ENCODE measurements around the gene USP32. TPM values are rescaled to one million over a fixed set of nuclear protein-coding genes. Genes with fewer than 3 reads are reported as not detected.

USP32 gene
- total and polyA plus RNA-seq, 2 donors (not counting 1 experiment from before 2014, with no cell fraction given) = 7.7 to 48.8 TPM

DNA sequence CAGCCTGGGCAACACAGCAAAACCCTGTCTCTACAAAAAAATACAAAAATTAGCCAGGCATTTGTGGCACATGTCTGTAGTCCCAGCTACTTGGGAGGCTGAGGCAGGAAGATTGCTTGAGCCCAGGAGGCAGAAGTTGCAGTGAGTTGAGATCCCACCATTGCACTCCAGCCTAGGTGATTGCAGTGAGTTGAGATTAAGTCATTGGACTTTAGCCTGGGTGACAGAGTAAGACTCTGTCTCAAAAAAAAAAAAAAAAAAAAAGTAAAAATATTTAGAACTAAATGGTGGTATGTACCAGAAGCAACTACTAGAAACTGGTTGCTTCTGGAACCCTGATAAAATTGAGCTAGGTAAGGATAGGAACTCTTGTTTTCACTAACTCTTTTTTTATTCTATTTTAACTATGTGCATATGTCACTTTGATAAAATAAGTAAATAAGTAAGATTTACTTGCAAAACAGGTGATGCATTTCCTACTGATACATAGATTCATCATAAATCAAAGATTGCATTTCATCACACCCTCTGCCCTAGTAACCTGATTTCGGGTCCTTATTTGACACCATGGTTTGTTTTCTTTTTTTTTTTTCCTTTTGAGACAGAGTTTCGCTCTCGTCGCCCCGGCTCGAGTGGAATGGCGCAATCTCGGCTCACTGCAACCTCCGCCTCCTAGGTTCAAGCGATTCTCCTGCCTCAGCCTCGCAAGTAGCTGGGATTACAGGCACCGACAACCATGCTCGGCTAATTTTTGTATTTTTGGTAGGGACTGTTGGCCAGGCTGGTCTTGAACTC lies 66.0 kb downstream of the USP32 start:
- ATAC-seq (ENCODE audit: low read depth) (no peak), DNase-seq (no peak)
- H3K9ac ChIP-seq (ENCODE audit: low read length) = no peak overlapping the region
- H2AFZ ChIP-seq (ENCODE audit: insufficient read depth, low read depth, low read length, poor library complexity, severe bottlenecking) = no peak overlapping the region
- POLR2A ChIA-PET = no interaction called here
- peaks cover 0 to 9% of the 10 kb centered on the region in 2 experiments for H3K36me3 ChIP-seq (replicated peaks in 1 of 2; ENCODE audit: control extremely low read depth in 1 of 2, control insufficient read depth in 1 of 2, extremely low read depth in 1 of 2, insufficient read depth in 2 of 2, low read length in 1 of 2)
- H3K27me3 Mint-ChIP-seq = no peaks in the 10 kb centered on the region
- H3K4me3 Mint-ChIP-seq = no peak overlapping the region
- 100% methylated on average over 11 of the region's 13 CpGs for WGBS (ENCODE audit: insufficient coverage)
- peaks cover 0 to 12% (median 6%) of the 10 kb centered on the region in 3 donors for H3K9me3 ChIP-seq (ENCODE audit: control extremely low read depth in 1 of 3, control insufficient read depth in 2 of 3, insufficient read depth in 1 of 3, low read length in 2 of 3)
- H3K4me3 ChIP-seq (ENCODE audit: control extremely low read depth in 1 of 5, extremely low read depth in 1 of 5, insufficient read depth in 1 of 5, low read depth in 2 of 5, low read length in 4 of 5) = no peak overlapping the region
- no peak overlapping the region for H3K27ac Mint-ChIP-seq
- H3K4me2 ChIP-seq (replicated peaks; ENCODE audit: low read depth, low read length, poor library complexity, severe bottlenecking) = no peak overlapping the region
- no peaks in the 10 kb centered on the region for H3K4me1 ChIP-seq (ENCODE audit: control insufficient read depth in 2 of 2, insufficient read depth in 2 of 2, low read length in 2 of 2)
- H4K20me1 ChIP-seq (ENCODE audit: control insufficient read depth, insufficient read depth, low read length, poor library complexity, severe bottlenecking) = no peaks in the 10 kb centered on the region
- H3K4me1 Mint-ChIP-seq = peaks cover 14% of the 10 kb centered on the region
- CTCF ChIA-PET = no interaction called here
- H3K27ac ChIP-seq (ENCODE audit: low read length in 2 of 2) = no peak overlapping the region
- H3K9me3 Mint-ChIP-seq (ENCODE audit: insufficient read depth) = no peaks in the 10 kb centered on the region
- peaks cover 52% of the 10 kb centered on the region for H3K79me2 ChIP-seq (ENCODE audit: control insufficient read depth, insufficient read depth, low read length)
- intact Hi-C loops (cut with micrococcal nuclease) = no loop called here
- H3K27me3 ChIP-seq (replicated peaks in 1 of 4; ENCODE audit: control extremely low read depth in 1 of 4, control insufficient read depth in 3 of 4, insufficient read depth in 4 of 4, low read length in 3 of 4) = no peaks in the 10 kb centered on the region
- TF ChIP-seq, protein P1, sequence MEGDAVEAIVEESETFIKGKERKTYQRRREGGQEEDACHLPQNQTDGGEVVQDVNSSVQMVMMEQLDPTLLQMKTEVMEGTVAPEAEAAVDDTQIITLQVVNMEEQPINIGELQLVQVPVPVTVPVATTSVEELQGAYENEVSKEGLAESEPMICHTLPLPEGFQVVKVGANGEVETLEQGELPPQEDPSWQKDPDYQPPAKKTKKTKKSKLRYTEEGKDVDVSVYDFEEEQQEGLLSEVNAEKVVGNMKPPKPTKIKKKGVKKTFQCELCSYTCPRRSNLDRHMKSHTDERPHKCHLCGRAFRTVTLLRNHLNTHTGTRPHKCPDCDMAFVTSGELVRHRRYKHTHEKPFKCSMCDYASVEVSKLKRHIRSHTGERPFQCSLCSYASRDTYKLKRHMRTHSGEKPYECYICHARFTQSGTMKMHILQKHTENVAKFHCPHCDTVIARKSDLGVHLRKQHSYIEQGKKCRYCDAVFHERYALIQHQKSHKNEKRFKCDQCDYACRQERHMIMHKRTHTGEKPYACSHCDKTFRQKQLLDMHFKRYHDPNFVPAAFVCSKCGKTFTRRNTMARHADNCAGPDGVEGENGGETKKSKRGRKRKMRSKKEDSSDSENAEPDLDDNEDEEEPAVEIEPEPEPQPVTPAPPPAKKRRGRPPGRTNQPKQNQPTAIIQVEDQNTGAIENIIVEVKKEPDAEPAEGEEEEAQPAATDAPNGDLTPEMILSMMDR (IDR thresholded peaks at IDR 0.05) = no peak
- no peak for TF ChIP-seq EZH2 (IDR thresholded peaks at IDR 0.05; ENCODE audit: borderline replicate concordance, insufficient read depth, low read depth, low read length, poor library complexity, severe bottlenecking)

DNA sequence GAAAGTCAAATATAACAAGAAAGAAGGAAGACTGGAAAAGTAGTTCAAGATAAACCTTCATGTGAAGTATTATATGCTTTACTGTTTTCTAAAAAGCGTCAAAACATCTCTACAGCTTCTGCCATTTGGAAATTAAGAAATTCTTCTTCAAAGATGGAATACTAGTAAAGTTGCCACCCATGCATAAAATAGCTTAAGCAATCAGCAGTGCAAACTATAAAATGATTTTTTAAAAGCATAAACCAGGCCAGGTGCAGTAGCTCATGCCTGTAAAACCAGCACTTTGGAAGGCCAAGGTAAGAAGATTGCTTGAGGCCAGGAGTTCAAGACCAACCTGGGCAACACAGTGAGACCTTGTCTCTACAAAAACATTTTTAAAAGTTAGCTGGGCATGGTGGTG lies 68.2 kb downstream of the USP32 start:
- Histone ChIP-seq H3K79me2 (ENCODE audit: control insufficient read depth, insufficient read depth, low read length) (peaks cover 42% of the 10 kb centered on the region), H3K27me3 (replicated peaks in 1 of 4; ENCODE audit: control extremely low read depth in 1 of 4, control insufficient read depth in 3 of 4, insufficient read depth in 4 of 4, low read length in 3 of 4) (no peaks in the 10 kb centered on the region), H3K4me1 (ENCODE audit: control insufficient read depth in 2 of 2, insufficient read depth in 2 of 2, low read length in 2 of 2) (no peaks in the 10 kb centered on the region), H3K9me3 (ENCODE audit: control extremely low read depth in 1 of 3, control insufficient read depth in 2 of 3, insufficient read depth in 1 of 3, low read length in 2 of 3) (peaks cover 0 to 9% (median 6%) of the 10 kb centered on the region in 3 donors), H3K27ac (ENCODE audit: low read length in 2 of 2) (no peak overlapping the region), H3K4me3 (ENCODE audit: control extremely low read depth in 1 of 5, extremely low read depth in 1 of 5, insufficient read depth in 1 of 5, low read depth in 2 of 5, low read length in 4 of 5) (no peak overlapping the region), H3K36me3 (replicated peaks in 1 of 2; ENCODE audit: control extremely low read depth in 1 of 2, control insufficient read depth in 1 of 2, extremely low read depth in 1 of 2, insufficient read depth in 2 of 2, low read length in 1 of 2) (peaks cover 0 to 8% of the 10 kb centered on the region in 2 experiments), H4K20me1 (ENCODE audit: control insufficient read depth, insufficient read depth, low read length, poor library complexity, severe bottlenecking) (no peaks in the 10 kb centered on the region), H3K9ac (ENCODE audit: low read length) (no peak overlapping the region), H3K4me2 (replicated peaks; ENCODE audit: low read depth, low read length, poor library complexity, severe bottlenecking) (no peak overlapping the region), H2AFZ (ENCODE audit: insufficient read depth, low read depth, low read length, poor library complexity, severe bottlenecking) (no peak overlapping the region)
- intact Hi-C loops (cut with micrococcal nuclease) = no loop called here
- no peak for DNase-seq
- no peak for ATAC-seq (ENCODE audit: low read depth)
- WGBS (ENCODE audit: insufficient coverage) = no CpG with 5 or more reads among the region's 1 CpG
- Mint-ChIP-seq H3K4me3 (no peak overlapping the region), H3K27ac (no peak overlapping the region), H3K4me1 (peaks cover 19% of the 10 kb centered on the region), H3K27me3 (no peaks in the 10 kb centered on the region), H3K9me3 (ENCODE audit: insufficient read depth) (no peaks in the 10 kb centered on the region)
- ChIA-PET CTCF (no interaction called here), POLR2A (no interaction called here)
- TF ChIP-seq, protein P1 (IDR thresholded peaks at IDR 0.05) = no peak
- no peak for TF ChIP-seq EZH2 (IDR thresholded peaks at IDR 0.05; ENCODE audit: borderline replicate concordance, insufficient read depth, low read depth, low read length, poor library complexity, severe bottlenecking)

All from B cell (primary cell).